ENCODE measurements around the gene APEX1. TPM values are rescaled to one million over a fixed set of nuclear protein-coding genes. Genes with fewer than 3 reads are reported as not detected.
"Not testable (repeated sequence)": the region's sequence is repeated elsewhere in the genome, so short reads cannot be mapped to it uniquely, and the experiment has no call there.

Gene APEX1
- total RNA-seq, 1 experiment from 2014 or later, result 113 TPM

- no peak for DNase-seq
- Histone ChIP-seq H2AFZ (no peak overlapping the region), H3K27ac (no peak overlapping the region), H4K20me1 (ENCODE audit: insufficient read depth) (no peaks in the 10 kb centered on the region), H3F3A (ENCODE audit: insufficient read depth, low read depth) (no peaks in the 10 kb centered on the region), H3K9me3 (ENCODE audit: insufficient read depth, low read depth) (no peaks in the 10 kb centered on the region), H3K9me2 (ENCODE audit: insufficient read depth) (no peaks in the 10 kb centered on the region), H3K4me2 (no peak overlapping the region), H3K79me2 (ENCODE audit: low read depth) (no peaks in the 10 kb centered on the region), H3K36me3 (ENCODE audit: low read depth) (no peaks in the 10 kb centered on the region), H3K4me3 (no peak overlapping the region), H3K27me3 (ENCODE audit: insufficient read depth, low read depth) (no peaks in the 10 kb centered on the region), H3K4me1 (replicated peaks; ENCODE audit: insufficient read depth) (peaks cover 14% of the 10 kb centered on the region)
- intact Hi-C loops (cut with micrococcal nuclease; ENCODE audit: unreplicated experiment), result no loop called here
- TF ChIP-seq EZH2 (IDR thresholded peaks at IDR 0.05; ENCODE audit: low read depth) (no peak), CTCF (conservative IDR thresholded peaks at IDR 0.05) (no peak)
- CTCF ChIA-PET, result no interaction called here
- BruUV-seq (replicated peaks), result no TSS peak
- POLR2A ChIA-PET (ENCODE audit: unreplicated experiment), result no interaction called here
Observed at GRCh38 chr14:20501346-20501745, 46.3 kb downstream of the APEX1 start.

- Histone ChIP-seq H2AFZ (no peak overlapping the region), H3K4me3 (no peak overlapping the region), H3F3A (ENCODE audit: insufficient read depth, low read depth) (no peaks in the 10 kb centered on the region), H3K4me1 (replicated peaks; ENCODE audit: insufficient read depth) (peaks cover 8% of the 10 kb centered on the region), H3K9me3 (ENCODE audit: insufficient read depth, low read depth) (no peaks in the 10 kb centered on the region), H3K36me3 (ENCODE audit: low read depth) (no peaks in the 10 kb centered on the region), H3K79me2 (ENCODE audit: low read depth) (no peaks in the 10 kb centered on the region), H4K20me1 (ENCODE audit: insufficient read depth) (no peaks in the 10 kb centered on the region), H3K9me2 (ENCODE audit: insufficient read depth) (no peaks in the 10 kb centered on the region), H3K4me2 (no peak overlapping the region), H3K27ac (no peak overlapping the region), H3K27me3 (ENCODE audit: insufficient read depth, low read depth) (no peaks in the 10 kb centered on the region)
- intact Hi-C loops (cut with micrococcal nuclease; ENCODE audit: unreplicated experiment), result no loop called here
- TF ChIP-seq CTCF (conservative IDR thresholded peaks at IDR 0.05) (no peak), EZH2 (IDR thresholded peaks at IDR 0.05; ENCODE audit: low read depth) (no peak)
- ChIA-PET POLR2A (ENCODE audit: unreplicated experiment) (no interaction called here), CTCF (no interaction called here)
- BruUV-seq (replicated peaks), result no TSS peak
- no peak for DNase-seq
Observed at GRCh38 chr14:20503898-20504297, 48.9 kb downstream of the APEX1 start.

- BruUV-seq (replicated peaks); POLR2A ChIA-PET (ENCODE audit: unreplicated experiment); H3K9me2 ChIP-seq (ENCODE audit: insufficient read depth): not testable (repeated sequence)
Observed at GRCh38 chr14:20506276-20506675, 51.2 kb downstream of the APEX1 start.

GRCh38 chr14:20506752-20507151, 51.7 kb downstream of the APEX1 start:
- CTCF ChIA-PET; BruUV-seq (replicated peaks): not testable (repeated sequence)

More at GRCh38 chr14:20506276-20506675, 51.2 kb downstream of the APEX1 start:
- H3K27ac ChIP-seq; H3F3A ChIP-seq (ENCODE audit: insufficient read depth, low read depth); H3K4me1 ChIP-seq (replicated peaks; ENCODE audit: insufficient read depth); H3K9me3 ChIP-seq (ENCODE audit: insufficient read depth, low read depth); CTCF ChIA-PET; H4K20me1 ChIP-seq (ENCODE audit: insufficient read depth); H3K4me3 ChIP-seq; H3K36me3 ChIP-seq (ENCODE audit: low read depth); H3K27me3 ChIP-seq (ENCODE audit: insufficient read depth, low read depth); H3K4me2 ChIP-seq; DNase-seq; H2AFZ ChIP-seq; intact Hi-C loops (cut with micrococcal nuclease; ENCODE audit: unreplicated experiment); H3K79me2 ChIP-seq (ENCODE audit: low read depth): not testable (repeated sequence)

More at GRCh38 chr14:20506752-20507151, 51.7 kb downstream of the APEX1 start:
- H3K27ac ChIP-seq; H3K79me2 ChIP-seq (ENCODE audit: low read depth); DNase-seq; POLR2A ChIA-PET (ENCODE audit: unreplicated experiment); H3K27me3 ChIP-seq (ENCODE audit: insufficient read depth, low read depth); H2AFZ ChIP-seq; H4K20me1 ChIP-seq (ENCODE audit: insufficient read depth); H3K9me2 ChIP-seq (ENCODE audit: insufficient read depth); H3K9me3 ChIP-seq (ENCODE audit: insufficient read depth, low read depth); H3K4me1 ChIP-seq (replicated peaks; ENCODE audit: insufficient read depth); H3K4me2 ChIP-seq; H3K4me3 ChIP-seq; intact Hi-C loops (cut with micrococcal nuclease; ENCODE audit: unreplicated experiment); H3K36me3 ChIP-seq (ENCODE audit: low read depth); H3F3A ChIP-seq (ENCODE audit: insufficient read depth, low read depth): not testable (repeated sequence)

Other genes with a start within 250 kb of the APEX1 start
- not detected in 2 replicates for gene OR11H6, start 231.5 kb upstream of the APEX1 start, total RNA-seq (2021)
- not detected in 2 replicates for gene OR11H7, start 226.2 kb upstream of the APEX1 start, total RNA-seq (2021)
- not detected in 2 replicates for gene OR11H4, start 215.9 kb upstream of the APEX1 start, total RNA-seq (2021)
- 12.6 and 15.8 TPM in 2 replicates for gene TTC5, start 149.3 kb upstream of the APEX1 start, total RNA-seq (2021)
- gene CCNB1IP1, start 121.9 kb upstream of the APEX1 start, total RNA-seq (2021), result 30.8 and 34.0 TPM in 2 replicates
- 22.1 and 23.3 TPM in 2 replicates for gene PARP2, start 111.6 kb upstream of the APEX1 start, total RNA-seq (2021)
- 18.4 and 20.4 TPM in 2 replicates for gene TEP1, start 41.7 kb upstream of the APEX1 start, total RNA-seq (2021)
- gene KLHL33, start 19.1 kb upstream of the APEX1 start, total RNA-seq (2021), result 0.11 TPM in 1 of 2 replicates, not detected in the other
- gene OSGEP, start 414 bp upstream of the APEX1 start, total RNA-seq (2021), result 17.2 and 20.6 TPM in 2 replicates
- gene PIP4P1, start 6.2 kb downstream of the APEX1 start, total RNA-seq (2021), result 20.1 and 22.2 TPM in 2 replicates
- 23.5 and 26.9 TPM in 2 replicates for gene PNP, start 14.2 kb downstream of the APEX1 start, total RNA-seq (2021)
- 0.68 TPM in 1 of 2 replicates, not detected in the other for gene RNASE10, start 50.3 kb downstream of the APEX1 start, total RNA-seq (2021)
- gene RNASE9, start 105.8 kb downstream of the APEX1 start, total RNA-seq (2021), result not detected in 2 replicates
- not detected in 2 replicates for gene RNASE11, start 132.8 kb downstream of the APEX1 start, total RNA-seq (2021)
- gene RNASE12, start 136.2 kb downstream of the APEX1 start, total RNA-seq (2021), result not detected in 2 replicates
- gene OR6S1, start 186.5 kb downstream of the APEX1 start, total RNA-seq (2021), result not detected in 2 replicates
- gene RNASE4, start 229.3 kb downstream of the APEX1 start, total RNA-seq (2021), result 2.0 and 4.0 TPM in 2 replicates
- 4.4 and 5.7 TPM in 2 replicates for gene ANG, start 233.5 kb downstream of the APEX1 start, total RNA-seq (2021)

Data from PC-9 (cell line).